Stimulated activated CD4-positive, alpha-beta T cell treated with anti-CD3 and anti-CD28 coated beads, Interleukin-4, amount 100 ng/mL, for 24 hours (primary cell): ENCODE measurements around the gene LSP1.
"Not testable (repeated sequence)": the region's sequence is repeated elsewhere in the genome, so short reads cannot be mapped to it uniquely, and the experiment has no call there.

Source experiments
- DNase-seq: peaks from one replicate; pipeline ENCODE4 v3.0.0-alpha.2; 2020

The LSP1 gene

GRCh38 chr11:1932681-1933080, 79.8 kb downstream of the LSP1 start:
- DNase-seq = no peak

DNA sequence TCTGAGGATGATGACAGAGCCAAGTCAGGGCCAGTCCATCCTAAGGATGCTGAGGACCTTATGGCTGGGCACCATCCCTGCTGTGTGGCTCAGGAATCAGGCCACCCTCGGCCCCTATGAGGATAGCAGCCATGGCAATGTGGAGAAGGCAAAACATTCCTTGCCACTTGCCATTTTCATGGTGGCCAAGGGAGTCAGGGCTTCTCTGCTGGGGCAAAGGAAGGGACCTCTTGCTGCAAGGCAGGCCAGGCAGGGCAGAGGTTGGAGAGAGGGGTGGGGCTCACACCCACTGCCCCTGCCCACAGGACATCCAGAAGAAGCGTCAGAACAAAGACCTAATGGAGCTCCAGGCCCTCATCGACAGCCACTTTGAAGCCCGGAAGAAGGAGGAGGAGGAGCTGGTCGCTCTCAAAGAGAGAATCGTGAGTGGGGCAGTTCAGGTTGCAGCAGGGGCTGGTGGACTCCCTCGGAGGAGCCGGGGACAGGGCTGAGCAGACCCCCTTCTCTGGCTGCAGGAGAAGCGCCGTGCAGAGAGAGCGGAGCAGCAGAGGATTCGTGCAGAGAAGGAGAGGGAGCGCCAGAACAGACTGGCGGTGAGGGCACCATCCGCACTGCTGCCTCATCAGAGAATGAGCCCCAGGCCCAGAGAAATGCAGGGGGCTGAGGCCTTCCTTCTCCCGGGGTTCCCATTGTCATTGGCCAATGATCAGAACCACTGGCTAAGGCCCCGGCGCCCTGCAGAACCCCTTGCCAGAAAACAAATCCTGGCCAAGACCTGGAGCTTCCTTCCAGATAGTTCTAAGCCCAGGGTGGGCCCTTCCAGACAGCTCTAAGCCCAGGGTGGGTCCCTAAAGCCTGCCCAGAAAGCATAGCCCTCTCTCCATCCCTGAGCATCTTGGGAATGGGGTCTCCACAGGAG, 80.8 kb downstream of the LSP1 start:
- no peak for DNase-seq

GRCh38 chr11:1934335-1935155, 81.7 kb downstream of the LSP1 start:
- no peak for DNase-seq

DNA sequence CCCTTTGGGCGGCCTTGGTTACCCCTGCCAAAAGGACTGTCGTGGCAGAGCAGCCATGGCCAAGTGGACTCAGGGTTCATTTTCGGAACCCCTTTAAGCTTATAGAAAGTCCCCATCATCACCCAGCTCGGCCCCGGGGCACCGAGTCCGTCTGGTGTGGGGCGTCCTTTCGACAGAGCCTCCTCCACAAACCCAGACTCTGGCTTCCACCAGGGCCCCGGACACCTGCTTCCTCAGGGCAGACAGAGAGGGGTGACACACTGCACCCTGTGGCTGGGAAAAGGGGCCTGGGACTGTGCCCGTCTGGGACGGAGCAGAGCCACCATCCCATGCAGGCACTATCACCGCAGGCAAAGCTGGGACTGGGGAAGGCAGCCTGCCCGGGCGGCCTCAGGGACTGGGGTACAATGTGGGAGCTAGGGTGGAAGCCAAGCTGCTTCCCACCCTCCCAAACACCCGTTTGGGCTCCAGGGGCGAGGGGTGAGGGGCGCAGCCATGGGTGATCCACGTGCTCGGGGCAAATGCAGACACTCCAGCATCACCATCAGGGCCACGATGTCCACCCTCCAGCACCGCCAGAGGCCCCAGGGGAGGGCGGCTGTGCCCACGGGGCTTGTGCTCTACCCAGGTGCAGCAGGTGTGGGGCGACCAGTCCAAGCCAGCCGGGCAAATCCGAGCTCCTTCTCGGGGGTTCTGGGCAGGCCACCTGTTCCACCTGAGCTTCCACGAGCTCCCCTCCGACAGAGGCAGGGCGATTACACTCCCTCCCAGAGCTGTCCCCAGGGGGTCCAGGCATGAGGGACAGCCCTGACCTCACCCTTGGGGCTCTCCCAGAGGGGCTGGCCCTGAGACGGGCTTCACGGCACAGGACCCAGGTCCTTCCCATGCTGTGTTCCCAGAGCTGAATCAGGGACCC, 82.5 kb downstream of the LSP1 start:
- no peak for DNase-seq

GRCh38 chr11:1936072-1936780, 83.3 kb downstream of the LSP1 start:
- DNase-seq = no peak

- DNase-seq = no peak
These were observed 84.1 kb downstream of the LSP1 start for GRCh38 chr11:1936781-1937615.

DNA sequence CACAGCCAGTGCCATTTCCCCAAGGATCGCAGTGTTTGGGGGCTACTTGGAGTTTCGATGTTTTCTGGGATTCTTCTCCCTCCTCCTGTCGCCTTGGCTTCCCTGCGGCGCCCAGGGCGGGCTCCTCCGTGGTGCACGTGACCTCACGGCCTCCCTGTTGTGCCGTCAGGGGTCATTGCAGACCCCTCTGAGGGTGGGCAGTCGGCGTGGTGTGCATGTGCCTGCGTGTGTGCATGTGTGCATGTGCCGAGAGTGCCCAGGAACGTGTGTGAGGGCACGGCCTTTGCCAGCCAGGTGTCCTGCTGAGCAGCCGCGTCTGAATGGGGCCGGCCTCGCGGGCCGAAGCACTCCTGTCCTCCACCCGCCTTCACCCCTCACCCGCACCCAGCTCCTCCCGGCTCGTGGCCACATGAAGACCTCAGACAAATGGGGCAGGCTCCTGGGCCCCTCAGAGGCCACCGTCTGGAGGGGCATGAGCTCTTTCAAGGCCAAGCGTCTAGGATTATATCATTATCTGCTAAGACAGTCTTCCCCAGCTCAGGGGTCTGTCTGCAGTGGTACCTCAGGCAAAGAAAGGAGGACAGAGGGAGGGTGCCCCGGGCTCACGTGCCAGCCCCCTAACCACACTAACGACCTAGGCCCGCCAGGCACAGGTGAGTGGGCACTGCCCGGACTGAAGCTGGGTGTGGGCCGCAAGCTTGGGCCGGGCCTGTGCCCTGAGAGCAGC, 84.9 kb downstream of the LSP1 start:
- DNase-seq = no peak

- no peak for DNase-seq
These were observed 85.6 kb downstream of the LSP1 start for GRCh38 chr11:1938343-1939005.

- no peak for DNase-seq
These were observed 86.2 kb downstream of the LSP1 start for GRCh38 chr11:1939006-1939625.

- DNase-seq = not testable (repeated sequence)
These were observed 86.9 kb downstream of the LSP1 start for GRCh38 chr11:1939788-1940187.
